Activated CD8-positive, alpha-beta memory T cell treated with anti-CD3 and anti-CD28 coated beads for 24 hours (primary cell): ENCODE results near the gene FAM89A.
"Not testable (repeated sequence)": the region's sequence is repeated elsewhere in the genome, so short reads cannot be mapped to it uniquely, and the experiment has no call there.

Source experiments
- DNase-seq: peaks from one replicate; pipeline ENCODE4 v3.0.0-alpha.2; 2020

Gene FAM89A

GRCh38 chr1:230985711-230986110 is 54.3 kb downstream of the FAM89A start:
- no peak for DNase-seq

GRCh38 chr1:230984622-230985515 is 55.2 kb downstream of the FAM89A start:
- not testable (repeated sequence) for DNase-seq

- DNase-seq, result no peak
Observed at GRCh38 chr1:230983811-230984210, 56.2 kb downstream of the FAM89A start.

GRCh38 chr1:230982696-230983095 is 57.4 kb downstream of the FAM89A start:
- no peak for DNase-seq

- no peak for DNase-seq
Observed at GRCh38 chr1:230979952-230980351, 60.1 kb downstream of the FAM89A start.

- DNase-seq, result no peak
Observed at GRCh38 chr1:230979389-230979716, 60.7 kb downstream of the FAM89A start.

GRCh38 chr1:230978491-230979388 is 61.3 kb downstream of the FAM89A start, which contains the start of the genes ARV1 and TTC13:
TSS of gene ARV1 (plus strand) at chr1:230979094. CDS start at chr1:230979106, 12 bp downstream.
TSS of gene TTC13 (minus strand) at chr1:230978861. CDS start at chr1:230978830, 31 bp downstream.
- peak; percentile 96 for DNase-seq

- DNase-seq, result peak; percentile 78
Observed at GRCh38 chr1:230977761-230978490, 62.1 kb downstream of the FAM89A start.

GRCh38 chr1:230976825-230977747 is 63.0 kb downstream of the FAM89A start:
- DNase-seq, result no peak

GRCh38 chr1:230976360-230976759 is 63.7 kb downstream of the FAM89A start:
- DNase-seq, result no peak

GRCh38 chr1:230975636-230976035 is 64.4 kb downstream of the FAM89A start:
- DNase-seq, result no peak

GRCh38 chr1:230972855-230973271 is 67.2 kb downstream of the FAM89A start:
- DNase-seq, result no peak

GRCh38 chr1:230971771-230972170 is 68.3 kb downstream of the FAM89A start:
- DNase-seq, result no peak

GRCh38 chr1:230970432-230970831 is 69.6 kb downstream of the FAM89A start:
- no peak for DNase-seq
